Osteoblast (primary cell): Measurements from ENCODE around the gene DNAH10. TPM values are rescaled to one million over a fixed set of nuclear protein-coding genes. Genes with fewer than 3 reads are reported as not detected.

Source experiments
- DNase-seq: peaks from one replicate; pipeline ENCODE4 v3.0.0; 2011; ENCODE audit warnings: low spot score, mixed read lengths; ENCODE audit not compliant: insufficient read length; ENCODE audit errors: missing footprints
- H2AFZ ChIP-seq: 2 replicates; pipeline ENCODE4 v1.6.0; 2011; ENCODE audit warnings: mild to moderate bottlenecking, low read length
- H3K27ac ChIP-seq: 2 replicates; pipeline ENCODE4 v1.5.1; 2011; ENCODE audit warnings: mild to moderate bottlenecking, low read depth, low read length, moderate library complexity
- H3K27me3 ChIP-seq: 2 replicates; pipeline ENCODE4 v1.6.0; 2012; ENCODE audit warnings: mild to moderate bottlenecking, control low read depth, inconsistent platforms, low read length, moderate library complexity; ENCODE audit not compliant: insufficient read depth
- H3K36me3 ChIP-seq: 2 replicates; pipeline ENCODE4 v1.5.1; 2011; ENCODE audit warnings: mild to moderate bottlenecking, low read length, control low read depth, moderate library complexity; ENCODE audit not compliant: insufficient read depth
- H3K4me1 ChIP-seq: 2 replicates; pipeline ENCODE4 v1.5.1; 2011; ENCODE audit warnings: mild to moderate bottlenecking, low read length, control low read depth, moderate library complexity; ENCODE audit not compliant: insufficient read depth
- H3K4me2 ChIP-seq: 2 replicates; pipeline ENCODE4 v1.6.0; 2011; ENCODE audit warnings: mild to moderate bottlenecking, low read length; ENCODE audit not compliant: insufficient read depth
- H3K4me3 ChIP-seq: fragments of 200-600 bp; sonication (generic); 3 replicates; pipeline ENCODE4 v1.5.1; 2012; ENCODE audit warnings: mild to moderate bottlenecking, low read length, inconsistent platforms; ENCODE audit not compliant: insufficient read depth
- H3K79me2 ChIP-seq: 2 replicates; pipeline ENCODE4 v1.6.0; 2012; ENCODE audit warnings: mild to moderate bottlenecking, low read length, control low read depth, inconsistent platforms; ENCODE audit not compliant: insufficient read depth
- H3K9me3 ChIP-seq: 2 replicates; pipeline ENCODE4 v1.5.1; 2011; ENCODE audit warnings: low read depth, low read length, control low read depth
- H4K20me1 ChIP-seq: 2 replicates; pipeline ENCODE4 v1.6.0; 2012; ENCODE audit warnings: mild to moderate bottlenecking, low read length, control low read depth; ENCODE audit not compliant: insufficient read depth
- total RNA-seq: library from RNA; depleted of rRNA; stranded (reverse); fragments of >200 nt; gene quantifications from 2 replicates; pipeline ENCODE4 v1.2.3, GENCODE V29; 2012
- TF ChIP-seq, protein P1 (sequence below): IDR thresholded peaks from 2 replicates; pipeline ENCODE4 v1.5.1; 2011; ENCODE audit warnings: mild to moderate bottlenecking, low read depth, low read length, moderate library complexity; ENCODE audit errors: extremely low read depth

DNAH10 gene
- total RNA-seq, 1 donor, result 0.72 TPM

DNA sequence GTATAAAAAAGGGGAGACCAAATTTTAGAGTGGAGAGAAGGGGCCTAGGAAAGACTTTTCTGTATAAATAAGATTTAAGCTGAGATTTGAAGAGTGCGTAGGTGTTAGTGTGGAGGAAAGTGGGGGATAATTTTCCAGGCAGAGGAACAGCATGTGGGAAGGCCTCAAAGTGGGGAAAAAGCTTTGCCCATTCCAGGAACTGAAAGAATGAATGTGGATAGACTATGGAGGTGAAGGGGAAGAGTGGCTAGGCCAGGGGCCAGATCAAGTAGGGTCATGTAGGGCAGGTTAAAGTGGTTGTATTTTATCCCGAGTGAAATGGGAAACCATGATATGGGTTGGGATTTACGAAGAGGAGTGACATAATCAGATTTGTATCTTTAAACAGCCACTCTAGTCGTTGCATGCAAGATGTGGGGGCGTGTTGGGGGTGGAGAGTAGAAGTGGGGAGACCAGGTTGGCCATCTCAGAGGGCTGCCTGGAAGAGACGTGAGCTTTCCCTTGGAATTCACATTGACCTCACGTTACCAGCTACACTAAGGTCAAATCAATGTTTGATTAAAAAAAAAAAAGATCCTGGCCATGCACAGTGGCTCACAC, 214.2 kb downstream of the DNAH10 start:
- Histone ChIP-seq H3K27me3 (no peaks in the 10 kb centered on the region), H3K4me2 (no peak overlapping the region), H3K36me3 (peaks cover 14% of the 10 kb centered on the region), H3K4me3 (no peak overlapping the region), H3K4me1 (peaks cover 13% of the 10 kb centered on the region), H3K79me2 (peaks cover 38% of the 10 kb centered on the region), H3K9me3 (no peaks in the 10 kb centered on the region), H4K20me1 (peaks cover 11% of the 10 kb centered on the region), H2AFZ (no peak overlapping the region), H3K27ac (no peak overlapping the region)
- TF ChIP-seq, protein P1, sequence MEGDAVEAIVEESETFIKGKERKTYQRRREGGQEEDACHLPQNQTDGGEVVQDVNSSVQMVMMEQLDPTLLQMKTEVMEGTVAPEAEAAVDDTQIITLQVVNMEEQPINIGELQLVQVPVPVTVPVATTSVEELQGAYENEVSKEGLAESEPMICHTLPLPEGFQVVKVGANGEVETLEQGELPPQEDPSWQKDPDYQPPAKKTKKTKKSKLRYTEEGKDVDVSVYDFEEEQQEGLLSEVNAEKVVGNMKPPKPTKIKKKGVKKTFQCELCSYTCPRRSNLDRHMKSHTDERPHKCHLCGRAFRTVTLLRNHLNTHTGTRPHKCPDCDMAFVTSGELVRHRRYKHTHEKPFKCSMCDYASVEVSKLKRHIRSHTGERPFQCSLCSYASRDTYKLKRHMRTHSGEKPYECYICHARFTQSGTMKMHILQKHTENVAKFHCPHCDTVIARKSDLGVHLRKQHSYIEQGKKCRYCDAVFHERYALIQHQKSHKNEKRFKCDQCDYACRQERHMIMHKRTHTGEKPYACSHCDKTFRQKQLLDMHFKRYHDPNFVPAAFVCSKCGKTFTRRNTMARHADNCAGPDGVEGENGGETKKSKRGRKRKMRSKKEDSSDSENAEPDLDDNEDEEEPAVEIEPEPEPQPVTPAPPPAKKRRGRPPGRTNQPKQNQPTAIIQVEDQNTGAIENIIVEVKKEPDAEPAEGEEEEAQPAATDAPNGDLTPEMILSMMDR, result no peak
- no peak for DNase-seq

DNA sequence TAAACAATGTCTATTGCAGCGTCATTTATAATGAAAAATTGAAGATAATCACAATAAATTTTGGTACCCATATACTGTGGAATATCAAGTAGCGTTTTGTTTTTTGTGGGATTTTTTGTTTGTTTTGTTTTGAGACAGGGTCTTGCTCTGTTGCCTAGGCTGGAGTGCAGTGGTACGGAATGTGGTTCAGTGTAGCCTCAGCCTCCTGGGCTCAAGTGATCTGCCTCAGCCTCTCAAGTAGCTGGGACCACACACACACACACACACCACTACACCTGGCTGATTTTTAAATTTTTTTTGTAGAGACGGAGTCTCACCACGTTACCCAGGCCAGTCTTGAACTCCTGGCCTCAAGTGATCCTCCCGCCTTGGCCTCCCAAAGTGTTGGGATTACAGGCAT, 217.5 kb downstream of the DNAH10 start:
- Histone ChIP-seq H3K4me2 (no peak overlapping the region), H3K27me3 (no peaks in the 10 kb centered on the region), H3K9me3 (no peaks in the 10 kb centered on the region), H3K36me3 (peaks cover 14% of the 10 kb centered on the region), H2AFZ (no peak overlapping the region), H3K27ac (no peak overlapping the region), H4K20me1 (peaks cover 21% of the 10 kb centered on the region), H3K4me1 (peaks cover 7% of the 10 kb centered on the region), H3K4me3 (no peak overlapping the region), H3K79me2 (peaks cover 45% of the 10 kb centered on the region)
- no peak for DNase-seq
- TF ChIP-seq, protein P1, result no peak

DNA sequence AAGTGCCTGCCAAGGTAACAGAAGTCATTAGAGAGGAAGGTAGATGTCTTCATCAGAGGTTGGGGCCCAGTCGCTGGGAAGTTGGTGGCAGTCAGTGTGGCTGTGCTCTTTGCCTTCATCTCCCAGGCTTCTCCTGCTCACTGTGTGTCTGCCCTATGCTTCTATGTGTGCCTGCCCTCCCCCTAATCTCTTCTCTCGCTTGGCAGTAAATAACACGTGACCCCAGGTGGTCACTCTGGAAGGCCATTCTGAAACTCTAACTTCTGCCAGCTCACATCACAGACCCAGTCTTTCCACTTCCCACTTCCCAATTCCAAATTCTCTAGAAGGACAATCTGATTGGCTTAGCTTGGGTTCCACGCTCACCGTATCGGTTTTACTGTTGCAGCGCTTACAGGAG, 220.2 kb downstream of the DNAH10 start:
- peaks cover 53% of the 10 kb centered on the region for H3K79me2 ChIP-seq
- TF ChIP-seq, protein P1, result no peak

DNA sequence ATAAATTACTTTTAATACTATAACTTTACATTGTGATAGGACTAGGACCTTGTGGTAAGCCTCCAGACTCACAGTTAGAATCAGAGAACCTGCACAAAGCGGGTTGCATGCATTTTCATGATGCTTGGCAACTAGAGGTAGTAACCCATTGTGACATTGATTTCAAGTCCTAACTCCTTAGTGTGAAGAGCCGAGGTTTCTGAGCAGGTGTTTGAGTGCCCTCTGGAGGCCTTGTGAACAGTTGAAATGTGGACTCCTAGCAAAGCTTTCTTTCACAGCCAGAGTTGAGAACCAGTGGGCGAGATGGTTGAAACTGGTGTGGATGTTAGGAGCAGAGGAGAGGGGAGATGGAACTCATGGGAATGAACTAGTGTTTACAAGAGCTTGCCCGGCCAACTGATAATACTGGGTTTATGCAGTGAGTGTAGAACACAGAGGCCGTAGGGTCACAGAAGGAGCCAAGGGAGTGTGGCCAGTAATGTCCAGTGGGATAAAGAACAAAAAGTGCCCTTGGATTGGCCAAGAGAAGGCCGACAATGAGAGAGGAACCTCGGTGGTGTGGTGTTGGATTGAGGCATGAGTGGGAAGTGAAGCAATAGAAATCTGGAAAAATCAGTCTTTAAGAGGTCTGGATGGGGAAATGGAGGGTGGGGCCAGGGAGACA, 221.9 kb downstream of the DNAH10 start:
- peaks cover 11% of the 10 kb centered on the region for H4K20me1 ChIP-seq
- peaks cover 5% of the 10 kb centered on the region for H3K36me3 ChIP-seq
- H2AFZ ChIP-seq, result peak overlapping the region; percentile 13
- no peaks in the 10 kb centered on the region for H3K9me3 ChIP-seq
- H3K27me3 ChIP-seq, result no peaks in the 10 kb centered on the region
- H3K79me2 ChIP-seq, result peaks cover 60% of the 10 kb centered on the region
- no peak for DNase-seq
- H3K4me3 ChIP-seq, result no peak overlapping the region
- peaks cover 15% of the 10 kb centered on the region for H3K4me1 ChIP-seq
- H3K4me2 ChIP-seq, result no peak overlapping the region
- no peak overlapping the region for H3K27ac ChIP-seq
- TF ChIP-seq, protein P1, result peak; percentile 77

More for the DNA sequence above, 220.2 kb downstream of the DNAH10 start:
- H3K4me3 ChIP-seq, result no peak overlapping the region
- no peak for DNase-seq
- H3K27me3 ChIP-seq, result no peaks in the 10 kb centered on the region
- peaks cover 15% of the 10 kb centered on the region for H3K4me1 ChIP-seq
- no peak overlapping the region for H2AFZ ChIP-seq
- peaks cover 11% of the 10 kb centered on the region for H4K20me1 ChIP-seq
- no peak overlapping the region for H3K4me2 ChIP-seq
- peaks cover 9% of the 10 kb centered on the region for H3K36me3 ChIP-seq
- no peaks in the 10 kb centered on the region for H3K9me3 ChIP-seq
- H3K27ac ChIP-seq, result no peak overlapping the region
